GM19240 (cell line): ENCODE measurements around the gene EPB41L4B.
"Not testable (repeated sequence)": the region's sequence is repeated elsewhere in the genome, so short reads cannot be mapped to it uniquely, and the experiment has no call there.

Experiments used
- DNase-seq: peaks from one replicate; pipeline ENCODE4 v3.0.0; 2011; ENCODE audit warnings: low spot score; ENCODE audit not compliant: insufficient read length

EPB41L4B gene

DNA sequence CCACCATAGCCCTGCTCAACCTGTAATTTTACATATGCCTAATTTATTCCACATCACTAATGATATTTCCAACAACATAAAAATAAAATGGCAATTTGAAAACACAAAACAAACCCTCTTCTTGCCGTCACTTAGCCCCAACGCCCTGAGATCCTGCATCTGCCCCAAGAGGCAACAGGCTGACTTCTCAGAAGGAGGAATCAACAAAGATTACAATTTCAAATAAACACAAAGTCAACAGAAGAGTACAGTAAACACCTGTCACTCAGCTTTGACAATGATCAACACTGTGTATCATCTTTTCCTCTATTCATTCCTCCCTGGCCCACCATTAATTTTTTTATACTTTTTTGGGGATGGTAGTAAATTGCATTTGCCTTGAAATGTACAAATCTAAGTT, 19.8 kb downstream of the EPB41L4B start:
- no peak for DNase-seq

DNA sequence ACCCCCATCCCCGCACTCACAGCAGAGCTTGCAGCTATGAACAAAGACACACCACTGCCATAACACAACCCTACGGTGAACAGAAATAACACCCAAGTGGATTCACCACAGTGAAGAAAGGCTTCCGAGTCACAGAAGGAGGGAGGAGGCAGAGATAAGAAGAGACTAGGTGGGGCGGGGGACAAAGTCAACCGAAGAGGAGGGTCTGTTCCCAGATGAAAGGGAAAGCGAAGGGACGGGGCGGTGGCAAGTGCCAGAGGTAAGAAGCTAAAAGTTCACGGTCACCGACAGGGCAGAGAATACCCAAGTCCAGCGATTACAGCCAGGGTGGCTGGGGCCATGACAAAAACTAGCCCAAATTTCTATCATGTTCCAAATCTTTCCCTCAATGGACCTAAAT, 21.0 kb downstream of the EPB41L4B start:
- no peak for DNase-seq

DNA sequence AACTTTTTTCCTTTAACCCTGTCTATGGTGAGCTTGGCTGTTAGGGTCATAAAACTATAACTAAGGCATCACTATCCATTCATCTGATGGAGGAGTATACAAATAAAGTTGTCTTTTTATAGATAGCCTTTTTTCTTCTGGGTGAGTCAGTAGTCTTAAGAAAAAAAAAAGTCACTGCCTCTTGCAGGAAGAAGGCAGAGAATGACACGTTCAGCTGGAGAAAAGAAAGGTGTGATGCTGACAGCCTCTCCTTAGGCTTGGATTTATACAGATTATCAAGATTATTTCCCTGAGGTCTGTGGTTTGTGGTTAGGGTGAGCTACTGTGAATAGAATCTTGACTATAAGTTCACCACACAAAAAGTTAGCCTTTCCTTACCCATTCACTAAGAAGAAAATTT, 23.0 kb downstream of the EPB41L4B start:
- DNase-seq, result no peak

DNA sequence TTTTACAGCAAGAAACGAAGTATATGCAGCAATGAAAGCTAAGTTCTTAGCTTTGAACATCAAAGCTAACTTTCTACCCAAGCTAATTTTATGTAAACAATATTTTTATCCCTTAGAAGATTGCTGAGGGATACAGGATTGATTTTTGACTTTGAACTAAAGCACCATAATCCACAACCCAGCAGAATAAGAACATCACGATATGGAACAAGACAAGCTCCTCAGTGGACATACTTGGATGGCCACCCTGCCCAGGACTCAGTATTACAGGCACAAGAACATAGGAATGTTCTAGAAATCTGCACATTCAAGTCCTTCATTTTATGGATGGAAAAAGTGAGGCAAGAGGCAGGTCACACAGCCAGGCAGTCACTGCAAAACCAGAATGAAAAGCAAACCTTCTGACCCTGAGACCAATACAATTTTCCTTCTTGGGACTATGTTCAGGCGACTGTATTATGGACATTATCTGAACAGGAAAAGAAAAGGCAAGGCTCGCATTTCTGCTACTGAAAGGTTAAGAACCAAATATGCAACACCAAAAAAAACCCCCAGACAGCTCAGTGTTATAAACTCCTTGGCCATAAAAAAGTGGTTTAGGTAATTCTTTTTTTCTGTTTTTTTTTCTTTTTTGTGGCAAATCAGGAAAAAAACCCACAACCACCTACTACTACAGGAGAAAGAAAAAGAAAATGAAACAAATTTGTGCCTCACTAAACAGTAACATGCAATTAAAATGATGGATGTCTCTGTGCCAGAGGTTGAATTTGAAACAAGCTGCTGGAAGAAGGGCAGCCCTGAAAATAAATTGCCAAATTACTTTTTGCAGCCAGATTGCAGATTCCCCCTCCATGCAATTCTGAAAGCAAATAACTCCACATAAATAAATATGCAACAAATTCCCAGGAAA, 25.4 kb downstream of the EPB41L4B start:
- DNase-seq, result no peak

DNA sequence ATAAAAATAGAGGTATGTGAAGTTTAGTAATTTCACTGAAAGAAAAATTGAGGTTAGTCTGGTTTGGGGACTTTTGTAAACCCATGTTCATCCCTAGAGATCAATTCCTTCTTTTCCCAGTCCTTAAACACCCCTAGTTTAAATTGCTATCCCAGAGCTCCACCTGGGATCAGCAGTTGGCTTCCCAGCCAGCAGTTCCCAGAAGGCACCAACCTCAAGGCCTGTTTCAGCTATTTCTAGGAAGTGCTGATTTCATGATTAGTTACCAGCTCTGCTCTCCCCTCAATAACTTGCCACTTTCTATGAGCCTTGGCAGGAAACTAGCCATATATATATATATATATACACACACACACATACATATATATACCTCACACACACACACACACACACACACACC, 30.5 kb downstream of the EPB41L4B start:
- no peak for DNase-seq

DNA sequence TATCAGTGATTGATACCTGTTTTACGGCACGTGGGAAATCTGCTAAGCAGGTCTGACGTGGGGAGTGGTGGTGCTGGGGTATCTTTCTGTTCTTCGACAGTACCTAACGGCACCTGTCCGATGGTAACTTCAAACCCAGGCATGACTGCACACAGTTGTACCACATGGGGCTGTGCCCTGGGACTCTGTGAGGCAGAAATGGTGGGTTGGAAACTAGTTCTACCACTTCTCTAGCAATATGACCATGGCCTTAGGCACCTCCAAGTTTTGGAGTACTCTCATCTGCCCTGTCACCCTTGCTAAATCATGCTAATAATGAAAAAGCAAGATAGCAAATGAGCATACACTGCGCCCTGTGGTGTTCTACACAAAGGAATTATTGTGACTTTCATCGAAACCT, 30.9 kb downstream of the EPB41L4B start:
- DNase-seq, result no peak

DNA sequence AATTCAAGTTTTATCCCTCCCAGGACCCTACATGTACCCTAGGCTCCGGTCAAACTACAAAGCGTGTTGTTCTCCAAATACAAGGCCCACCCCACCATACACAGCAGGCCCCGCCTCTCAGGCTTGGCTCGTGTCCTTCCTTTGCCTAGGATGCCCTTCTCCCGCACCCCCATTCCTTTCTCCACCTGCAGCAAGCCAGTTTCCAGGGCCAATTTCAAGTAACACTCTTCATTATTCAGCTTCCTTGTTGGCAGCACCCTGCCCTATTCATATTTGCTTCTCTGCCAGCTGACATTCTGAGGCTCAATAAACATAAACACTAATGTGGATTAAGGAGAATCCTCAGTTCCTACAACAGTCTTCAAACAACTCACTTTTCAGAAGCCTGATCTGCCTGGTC, 31.7 kb downstream of the EPB41L4B start:
- DNase-seq, result no peak

DNA sequence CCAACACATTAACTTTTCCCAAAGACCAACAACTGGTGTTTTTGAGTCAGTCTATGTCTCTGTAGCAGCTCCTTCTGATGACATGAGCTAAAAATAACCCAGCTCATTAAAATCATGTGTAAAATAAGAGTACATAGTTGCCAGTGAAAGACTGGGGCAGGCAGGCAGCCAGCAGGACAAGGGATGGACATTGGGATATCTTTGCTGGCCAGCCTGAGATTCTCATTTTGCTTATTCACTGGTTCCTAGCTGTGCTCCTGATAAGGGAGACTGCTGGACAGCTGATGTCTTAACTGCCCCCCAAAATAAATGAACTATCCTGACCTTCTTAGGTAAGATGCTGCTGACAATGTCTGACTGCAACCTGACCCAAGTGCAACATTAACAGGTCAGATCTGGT, 33.9 kb downstream of the EPB41L4B start:
- no peak for DNase-seq

DNA sequence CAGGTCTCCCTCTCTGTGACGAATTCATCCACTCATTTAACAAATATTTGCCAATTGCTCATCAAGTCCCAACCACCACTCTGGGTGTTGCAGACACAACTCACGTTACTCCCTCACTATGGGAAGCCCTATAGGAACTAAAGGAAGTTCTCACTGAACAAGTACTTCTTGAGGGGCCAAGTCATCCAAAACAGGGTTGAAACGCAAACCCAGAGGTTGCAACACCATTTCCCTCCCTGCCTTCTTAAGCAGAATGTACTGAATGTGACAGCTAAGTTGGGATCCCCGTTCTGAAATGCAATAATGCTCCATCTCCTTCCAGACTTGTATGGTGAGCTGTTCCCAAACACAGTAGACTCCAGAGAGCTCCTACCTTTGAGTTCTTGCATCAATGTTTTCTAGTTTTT, 34.3 kb downstream of the EPB41L4B start:
- no peak for DNase-seq

DNA sequence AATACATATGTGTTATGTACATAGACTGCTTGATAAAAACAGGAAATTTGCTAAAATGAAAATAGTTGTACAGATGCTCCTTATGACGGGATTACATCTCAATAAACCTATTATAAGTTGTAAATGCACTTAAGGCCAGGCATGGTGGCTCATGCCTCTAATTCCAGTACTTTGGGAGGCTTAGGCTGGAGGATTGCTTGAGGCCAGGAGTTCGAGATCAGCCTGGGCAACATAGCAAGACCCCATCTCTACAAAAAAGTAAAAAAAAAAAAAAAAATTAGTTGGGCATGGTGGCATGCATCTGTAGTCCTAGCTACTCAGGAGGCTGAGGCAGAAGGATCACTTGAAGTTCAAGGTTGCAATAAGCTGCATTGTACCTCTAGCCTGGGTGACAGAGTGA, 37.2 kb downstream of the EPB41L4B start:
- not testable (repeated sequence) for DNase-seq

DNA sequence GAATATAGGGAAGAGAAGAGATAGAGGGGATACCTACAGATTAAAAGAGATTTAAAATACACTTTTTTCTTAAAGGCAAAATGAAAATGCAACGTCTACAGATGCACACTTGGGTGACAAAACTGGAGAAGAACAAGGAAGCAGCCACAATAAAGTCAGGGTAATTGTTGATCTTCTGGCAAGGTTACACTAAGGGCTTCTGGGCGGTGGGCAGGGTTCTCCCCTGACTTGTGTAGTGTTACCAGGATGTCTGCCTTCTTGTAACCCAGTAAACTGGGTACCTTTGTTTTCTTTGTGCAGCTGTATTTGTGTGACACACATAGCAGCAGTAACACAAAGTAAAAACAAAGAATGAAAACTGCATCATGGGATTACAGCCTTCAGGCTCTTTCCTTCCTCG, 37.8 kb downstream of the EPB41L4B start:
- DNase-seq, result no peak

DNA sequence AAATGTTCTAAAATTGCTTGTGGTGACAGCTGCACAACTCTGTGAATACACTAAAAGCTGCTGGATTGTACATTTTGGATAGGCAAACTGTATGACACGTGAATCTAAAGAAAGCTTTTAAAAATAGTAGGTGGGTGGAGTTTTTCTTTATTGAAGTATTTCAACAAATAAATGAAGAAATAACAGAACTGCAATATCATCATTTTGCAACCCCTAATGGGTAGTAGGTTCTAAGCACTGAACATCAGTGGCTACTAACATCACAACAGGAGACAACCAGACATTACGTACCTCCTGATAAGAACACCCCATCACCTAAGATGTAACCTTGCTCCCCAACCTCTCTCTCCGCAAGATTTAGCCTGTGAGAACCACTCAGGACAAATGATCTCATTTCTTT, 38.6 kb downstream of the EPB41L4B start:
- DNase-seq, result no peak

DNA sequence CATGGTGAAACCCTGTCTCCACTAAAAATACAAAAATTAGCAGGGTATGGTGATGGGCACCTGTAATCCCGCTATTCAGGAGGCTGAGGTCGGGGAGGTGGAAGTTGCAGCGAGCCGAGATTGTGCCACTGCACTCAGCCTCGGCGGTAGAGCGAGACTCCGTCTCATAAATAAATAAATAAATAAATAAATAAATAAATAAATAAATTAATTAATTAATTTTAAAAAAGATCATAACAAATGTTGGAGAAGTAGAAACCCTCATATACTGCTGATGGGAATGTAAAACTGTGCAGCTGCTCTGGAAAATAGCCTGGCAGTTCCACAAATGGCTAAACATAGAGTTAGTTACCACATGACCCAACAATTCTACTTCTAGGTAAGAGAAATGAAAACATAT, 39.3 kb downstream of the EPB41L4B start:
- no peak for DNase-seq

DNA sequence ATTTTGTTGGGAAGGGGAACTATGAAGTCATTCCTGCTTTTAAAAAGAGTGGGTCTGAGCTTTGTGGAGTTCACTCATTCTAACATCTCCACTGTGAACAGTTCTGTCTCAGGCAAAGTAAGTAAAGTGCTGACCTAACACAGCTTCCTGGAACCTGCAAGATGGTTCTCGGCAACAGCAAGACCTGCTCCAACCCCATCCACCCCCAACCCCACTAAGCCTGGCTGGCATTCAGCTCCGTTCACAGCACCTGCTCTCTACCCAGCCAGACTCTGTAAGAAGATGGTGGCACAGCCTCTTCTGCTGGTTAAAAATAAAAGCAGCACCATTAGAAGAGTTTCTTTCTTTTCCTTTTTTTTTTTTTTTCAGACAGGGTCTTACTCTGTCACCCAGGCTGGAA, 42.0 kb downstream of the EPB41L4B start:
- no peak for DNase-seq

DNA sequence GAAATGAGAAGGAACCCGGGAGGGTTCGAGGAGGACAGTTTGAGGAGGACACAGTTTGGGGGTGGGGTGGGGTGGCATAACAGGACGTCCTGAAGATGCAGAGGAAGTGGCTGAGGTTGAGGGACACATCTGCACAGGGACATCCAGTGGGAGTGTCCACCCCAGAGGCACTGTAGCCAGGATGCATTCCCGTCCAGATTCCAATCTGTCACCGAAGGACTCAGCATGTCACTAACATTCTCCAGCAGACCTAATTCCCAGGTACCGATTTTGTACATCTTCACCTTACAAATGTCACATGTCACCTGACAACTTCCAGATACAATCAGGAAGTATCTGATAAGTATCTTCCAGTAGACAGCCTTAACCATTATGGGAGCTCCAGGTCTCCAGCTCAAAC, 42.6 kb downstream of the EPB41L4B start:
- DNase-seq, result no peak

DNA sequence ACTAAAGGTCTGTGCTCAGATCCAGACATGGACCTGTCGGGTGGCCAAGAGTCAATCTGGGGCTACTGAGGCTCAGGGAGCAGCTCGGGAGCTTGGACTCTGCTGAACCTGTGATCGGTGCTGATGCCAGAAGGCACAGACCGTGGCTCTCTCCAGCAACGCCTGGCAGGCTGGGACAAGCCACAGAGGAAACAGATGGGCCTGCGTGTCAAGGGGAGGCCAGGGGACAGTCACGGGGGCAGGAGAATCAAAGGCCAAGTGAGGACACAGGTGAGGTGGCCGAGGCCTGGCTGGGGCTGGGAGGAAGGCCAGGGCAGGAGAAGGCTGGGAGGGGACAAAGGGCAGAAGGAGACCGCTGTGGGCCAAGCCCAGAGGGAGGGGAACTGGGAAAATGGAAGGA, 43.4 kb downstream of the EPB41L4B start:
- DNase-seq, result no peak

DNA sequence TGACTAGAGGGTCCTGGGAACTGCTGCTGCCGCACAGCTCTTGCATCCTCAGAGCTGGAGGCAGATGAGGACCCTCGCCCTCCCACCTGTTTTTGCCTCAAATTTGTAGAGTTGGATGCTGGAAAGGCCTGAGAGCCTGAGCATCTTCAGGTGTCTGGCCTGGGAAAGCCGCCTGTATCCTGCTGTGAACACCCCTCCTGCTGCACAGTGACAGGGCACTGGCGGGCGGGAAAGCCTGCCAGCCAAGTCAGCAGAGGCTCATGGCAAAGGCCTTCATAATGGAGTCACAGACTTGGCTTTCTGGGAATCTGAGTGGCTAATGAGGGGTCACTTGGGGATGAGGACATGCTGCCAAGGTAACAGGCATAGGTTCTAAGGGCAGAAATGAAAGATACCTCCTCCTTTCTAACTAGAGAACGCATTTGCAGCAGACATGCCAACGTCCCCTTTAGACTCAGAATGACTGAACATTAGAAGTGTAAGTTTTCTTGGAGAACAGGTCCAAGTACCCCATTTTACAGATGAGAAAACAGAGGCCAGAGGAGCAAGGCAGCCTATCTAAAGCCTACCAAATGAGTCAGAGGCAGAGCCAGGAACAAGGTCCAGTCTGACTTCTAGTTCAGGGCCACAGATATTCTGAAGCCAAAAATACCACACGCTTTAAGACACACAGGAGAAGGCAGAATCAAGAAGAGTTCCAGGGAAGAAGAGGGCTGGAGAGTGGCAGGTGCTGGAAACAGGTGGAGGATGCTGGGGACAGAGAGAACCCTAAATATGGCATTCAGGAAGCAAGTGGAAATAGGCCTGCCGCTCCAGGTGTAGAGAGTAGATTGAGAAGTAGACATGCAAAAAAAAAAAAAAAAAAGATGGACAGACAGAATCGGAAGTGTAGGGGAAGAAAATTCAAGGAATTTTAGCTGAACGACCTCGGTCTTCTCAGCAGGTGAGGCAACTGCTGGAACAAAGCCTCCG, 44.1 kb downstream of the EPB41L4B start:
- no peak for DNase-seq

DNA sequence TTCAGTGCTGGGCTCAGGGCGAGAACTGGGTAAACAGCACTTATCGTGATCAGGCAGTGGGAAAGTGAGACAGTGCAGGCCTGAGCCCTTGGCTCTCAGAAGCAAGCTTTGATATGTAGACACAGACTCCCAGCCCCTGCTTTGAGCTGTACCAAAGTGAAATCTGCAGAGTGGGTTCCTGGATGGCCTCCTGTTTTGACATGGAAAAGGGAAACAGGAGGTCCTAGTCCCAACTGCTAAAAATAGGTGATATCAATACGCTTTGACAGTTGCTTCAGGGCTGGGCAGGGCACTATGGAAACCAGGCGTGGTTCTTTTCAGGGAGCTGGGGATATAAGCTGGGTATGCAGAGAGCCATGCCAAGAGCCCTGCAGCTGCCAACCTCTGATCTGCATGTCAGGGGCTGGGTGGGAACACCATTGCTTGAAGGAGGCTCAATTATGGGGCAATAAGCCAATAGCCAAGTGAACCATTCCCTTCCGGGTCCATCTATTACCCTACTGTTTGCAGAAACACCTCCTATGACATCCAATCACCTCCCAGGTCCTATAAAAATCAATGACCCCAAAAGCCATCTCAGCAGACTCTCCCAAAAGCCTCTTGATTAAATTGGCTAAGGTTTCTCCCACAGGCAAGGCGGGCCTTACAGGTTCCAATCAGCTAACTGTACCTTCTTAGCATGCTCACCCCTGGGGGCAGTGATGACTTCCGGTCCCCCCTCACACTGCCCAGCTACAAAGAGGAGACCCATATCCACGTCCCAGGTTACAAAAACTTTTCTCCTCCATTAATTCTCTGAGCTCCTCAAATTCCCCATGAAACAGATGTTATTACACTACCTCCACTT, 45.8 kb downstream of the EPB41L4B start:
- DNase-seq, result no peak

DNA sequence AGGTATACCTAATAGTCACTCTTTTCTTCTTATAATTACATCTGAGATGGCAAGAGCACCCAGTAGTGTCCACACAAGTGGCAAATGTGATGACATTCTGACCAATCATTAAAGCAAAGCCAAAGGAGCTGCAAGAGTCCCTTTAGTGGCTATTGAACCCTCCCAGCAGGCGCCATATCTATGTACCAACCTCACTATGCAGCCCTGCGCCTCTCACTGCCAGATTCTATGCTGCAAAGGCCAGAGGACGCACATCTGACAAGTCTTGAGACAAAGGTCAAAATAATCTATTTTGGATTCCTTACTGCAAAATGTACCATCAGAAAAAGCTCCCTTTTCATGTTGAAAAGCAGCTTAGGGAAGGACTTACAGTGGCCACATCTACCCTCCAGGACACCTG, 47.0 kb downstream of the EPB41L4B start:
- no peak for DNase-seq

DNA sequence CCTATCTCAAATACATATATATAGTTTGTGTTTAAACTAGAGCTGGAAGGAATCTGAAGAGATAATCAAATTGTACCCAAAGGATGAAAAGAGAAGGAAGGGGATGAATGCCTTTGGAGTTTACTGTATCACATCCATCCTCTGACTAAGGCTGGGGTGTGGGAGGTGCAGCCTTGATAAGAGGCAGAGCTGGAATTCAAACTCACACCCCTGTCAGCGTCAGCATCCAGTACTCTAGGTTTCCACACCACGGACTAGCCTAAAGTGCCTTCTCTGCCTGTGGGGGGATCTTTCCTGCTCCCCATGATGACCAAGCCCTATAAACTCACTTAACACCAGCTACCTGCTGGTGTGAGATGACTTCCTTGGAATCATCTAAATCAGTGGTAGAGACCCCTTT, 48.1 kb downstream of the EPB41L4B start:
- no peak for DNase-seq

DNA sequence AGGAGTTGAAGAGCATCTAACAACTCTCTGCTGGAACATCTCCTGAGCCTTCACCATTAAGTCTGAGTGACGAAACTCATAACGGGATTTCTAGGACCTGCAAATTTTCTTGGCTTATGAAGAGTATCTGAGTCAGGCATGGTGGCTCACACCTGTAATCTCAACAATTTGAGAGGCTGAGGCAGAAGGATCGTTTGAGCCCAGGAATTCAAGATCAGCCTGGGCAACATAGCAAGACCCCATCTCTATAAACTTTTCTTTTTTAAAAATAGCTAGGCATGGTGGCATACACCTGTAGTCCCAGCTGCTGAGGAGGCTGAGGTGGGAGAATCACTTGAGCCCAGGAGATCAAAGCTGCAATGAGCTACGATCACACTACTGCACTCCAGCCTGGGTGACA, 48.8 kb downstream of the EPB41L4B start:
- no peak for DNase-seq
